Progenitor cell of endocrine pancreas (in vitro differentiated cells): ENCODE data around the gene MT3. TPM values are rescaled to one million over a fixed set of nuclear protein-coding genes. Genes with fewer than 3 reads are reported as not detected.
A peak's percentile ranks its signal among the peaks of the same experiment; 100 is the strongest.
"Not testable (repeated sequence)": the region's sequence is repeated elsewhere in the genome, so short reads cannot be mapped to it uniquely, and the experiment has no call there.

ENCODE experiments used
- DNase-seq: peaks from one replicate; pipeline ENCODE4 v3.0.0; 2021; ENCODE audit warnings: low spot score; ENCODE audit not compliant: unreplicated experiment
- H3K27ac Mint-ChIP-seq: 2 replicates; pipeline ENCODE4 v1.8.0; 2021; ENCODE audit warnings: mild to moderate bottlenecking, moderate library complexity, mixed read lengths
- H3K27me3 Mint-ChIP-seq: 2 replicates; pipeline ENCODE4 v1.8.0; 2021; ENCODE audit warnings: mixed read lengths
- H3K36me3 Mint-ChIP-seq: 2 replicates; pipeline ENCODE4 v1.8.0; 2022; ENCODE audit warnings: mixed read lengths; ENCODE audit not compliant: insufficient read depth
- H3K4me1 Mint-ChIP-seq: 2 replicates; pipeline ENCODE4 v1.8.0; 2021; ENCODE audit warnings: low read depth, mixed read lengths
- H3K4me3 Mint-ChIP-seq: 2 replicates; pipeline ENCODE4 v1.8.0; 2021; ENCODE audit warnings: low read depth, mild to moderate bottlenecking, moderate library complexity, mixed read lengths
- H3K9me3 Mint-ChIP-seq: 2 replicates; pipeline ENCODE4 v1.8.0; 2021; ENCODE audit warnings: low read depth, mixed read lengths
- total RNA-seq: library from RNA; stranded (reverse); gene quantifications from 2 replicates; pipeline ENCODE4 v1.2.1, GENCODE V29; 2021
- TF ChIP-seq, protein P1 (sequence below): fragments of 200-600 bp; sonication (generic); IDR thresholded peaks from one replicate; pipeline ENCODE4 v1.5.0; 2021; ENCODE audit warnings: antibody characterized with exemption, mild to moderate bottlenecking; ENCODE audit not compliant: unreplicated experiment

The MT3 gene
- total RNA-seq, 1 donor from 2014 or later: not detected

DNA sequence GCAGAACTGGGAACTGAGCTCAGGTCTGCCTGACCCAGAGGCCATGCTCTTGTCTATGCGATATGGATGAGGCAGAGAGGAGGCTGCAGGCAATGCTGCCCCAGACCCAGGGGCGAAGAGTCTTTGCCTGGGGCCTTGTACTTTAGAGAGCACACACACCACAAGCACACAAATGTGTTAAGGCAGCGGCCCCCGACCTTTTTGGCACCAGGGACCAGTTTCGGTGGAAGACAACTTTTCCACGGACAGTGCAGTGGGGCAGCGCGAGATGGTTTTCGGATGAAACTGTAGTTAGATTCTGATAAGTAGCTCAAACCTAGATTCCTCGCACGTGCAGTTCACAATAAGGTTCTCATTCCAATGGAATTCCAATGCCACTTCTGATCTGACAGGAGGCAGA, 17.8 kb upstream of the MT3 start:
- H3K36me3 Mint-ChIP-seq: no peaks in the 10 kb centered on the region

DNA sequence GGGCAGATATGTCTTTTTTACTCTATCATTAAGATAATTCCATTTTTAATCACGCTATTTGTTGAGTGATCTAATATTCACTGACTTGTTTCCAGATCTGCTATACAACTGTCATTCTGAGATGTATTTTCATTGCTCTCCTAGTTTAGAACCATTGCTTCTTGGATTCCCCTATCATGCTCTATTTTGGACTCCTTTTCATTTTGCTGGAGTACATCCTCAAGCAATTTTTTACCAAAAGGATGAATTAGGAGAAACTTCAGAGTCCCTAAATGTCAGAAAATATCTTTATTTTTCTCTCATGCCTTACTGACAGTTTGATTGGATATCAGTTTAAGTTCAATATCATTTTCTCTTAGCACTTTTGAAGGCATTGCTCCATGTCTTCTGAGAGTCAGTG, 14.7 kb upstream of the MT3 start:
- no peak overlapping the region for H3K27ac Mint-ChIP-seq
- TF ChIP-seq, protein P1, sequence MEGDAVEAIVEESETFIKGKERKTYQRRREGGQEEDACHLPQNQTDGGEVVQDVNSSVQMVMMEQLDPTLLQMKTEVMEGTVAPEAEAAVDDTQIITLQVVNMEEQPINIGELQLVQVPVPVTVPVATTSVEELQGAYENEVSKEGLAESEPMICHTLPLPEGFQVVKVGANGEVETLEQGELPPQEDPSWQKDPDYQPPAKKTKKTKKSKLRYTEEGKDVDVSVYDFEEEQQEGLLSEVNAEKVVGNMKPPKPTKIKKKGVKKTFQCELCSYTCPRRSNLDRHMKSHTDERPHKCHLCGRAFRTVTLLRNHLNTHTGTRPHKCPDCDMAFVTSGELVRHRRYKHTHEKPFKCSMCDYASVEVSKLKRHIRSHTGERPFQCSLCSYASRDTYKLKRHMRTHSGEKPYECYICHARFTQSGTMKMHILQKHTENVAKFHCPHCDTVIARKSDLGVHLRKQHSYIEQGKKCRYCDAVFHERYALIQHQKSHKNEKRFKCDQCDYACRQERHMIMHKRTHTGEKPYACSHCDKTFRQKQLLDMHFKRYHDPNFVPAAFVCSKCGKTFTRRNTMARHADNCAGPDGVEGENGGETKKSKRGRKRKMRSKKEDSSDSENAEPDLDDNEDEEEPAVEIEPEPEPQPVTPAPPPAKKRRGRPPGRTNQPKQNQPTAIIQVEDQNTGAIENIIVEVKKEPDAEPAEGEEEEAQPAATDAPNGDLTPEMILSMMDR: no peak

More for the DNA sequence above, 17.8 kb upstream of the MT3 start:
- no peak overlapping the region for H3K27ac Mint-ChIP-seq
- H3K4me3 Mint-ChIP-seq: no peak overlapping the region
- H3K9me3 Mint-ChIP-seq: peaks cover 8% of the 10 kb centered on the region
- no peak for DNase-seq
- peaks cover 22% of the 10 kb centered on the region for H3K27me3 Mint-ChIP-seq
- H3K4me1 Mint-ChIP-seq: no peaks in the 10 kb centered on the region
- TF ChIP-seq, protein P1: no peak

DNA sequence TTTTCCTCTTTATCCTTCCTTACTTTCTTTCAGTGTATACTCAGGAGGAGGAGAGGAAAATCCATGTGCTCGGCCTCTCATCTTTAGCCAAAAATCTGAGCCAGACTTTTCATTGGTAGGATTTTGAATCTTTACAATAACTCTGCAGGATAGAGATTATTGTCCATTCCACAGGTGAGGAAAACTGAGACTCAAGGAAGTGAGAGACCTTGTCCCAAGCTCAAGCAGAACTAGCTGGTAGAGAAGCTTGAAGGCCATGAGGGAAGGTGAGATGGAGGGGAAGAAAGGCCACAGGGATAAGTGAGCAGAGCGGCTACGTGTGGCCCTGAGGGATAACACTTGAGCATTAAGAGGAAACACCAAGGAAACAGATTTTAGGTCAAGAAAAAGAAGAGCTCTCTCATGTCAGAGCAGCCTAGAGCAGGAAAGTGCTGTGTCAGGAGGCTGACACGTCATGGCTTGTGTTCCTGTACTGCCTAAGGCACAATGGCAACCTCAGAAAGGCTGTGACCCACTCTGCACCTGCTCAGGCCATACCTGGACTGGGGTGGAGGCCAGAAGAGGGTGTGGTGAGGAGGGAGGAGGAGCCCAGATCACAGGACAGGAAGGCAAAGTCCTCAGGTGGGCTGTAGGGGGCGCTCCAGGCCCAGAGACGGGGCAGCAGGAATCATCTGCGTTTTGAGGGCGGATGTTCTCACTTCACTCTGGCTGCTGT, 12.6 kb upstream of the MT3 start:
- no peak overlapping the region for H3K27ac Mint-ChIP-seq
- no peaks in the 10 kb centered on the region for H3K36me3 Mint-ChIP-seq
- TF ChIP-seq, protein P1: peak; percentile 52
- H3K4me3 Mint-ChIP-seq: no peak overlapping the region
- DNase-seq: peak; percentile 23
- H3K9me3 Mint-ChIP-seq: peaks cover 8% of the 10 kb centered on the region
- H3K27me3 Mint-ChIP-seq: peaks cover 22% of the 10 kb centered on the region
- H3K4me1 Mint-ChIP-seq: no peaks in the 10 kb centered on the region

More for the DNA sequence above, 14.7 kb upstream of the MT3 start:
- peaks cover 8% of the 10 kb centered on the region for H3K9me3 Mint-ChIP-seq
- H3K27me3 Mint-ChIP-seq: peaks cover 14% of the 10 kb centered on the region
- no peaks in the 10 kb centered on the region for H3K36me3 Mint-ChIP-seq
- H3K4me3 Mint-ChIP-seq: no peak overlapping the region
- no peak for DNase-seq
- no peaks in the 10 kb centered on the region for H3K4me1 Mint-ChIP-seq

DNA sequence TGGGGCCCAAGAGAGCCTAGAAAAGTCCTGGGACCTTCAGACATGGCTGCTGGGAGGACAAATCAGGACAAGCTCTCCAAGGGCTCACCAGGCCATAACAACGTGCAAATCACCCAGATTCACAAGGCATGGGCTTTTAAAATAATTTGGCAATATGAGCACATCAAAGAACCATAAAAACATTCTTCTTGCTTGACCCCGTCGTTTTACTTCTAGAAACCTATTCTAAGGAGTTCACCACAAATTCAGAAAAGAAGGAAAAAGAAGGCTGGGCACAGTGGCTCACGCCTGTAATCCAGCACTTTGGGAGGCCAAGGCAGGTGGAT, 12.1 kb upstream of the MT3 start:
- no peak for DNase-seq
- Mint-ChIP-seq H3K36me3 (no peaks in the 10 kb centered on the region), H3K27ac (no peak overlapping the region), H3K4me1 (no peaks in the 10 kb centered on the region), H3K9me3 (peaks cover 8% of the 10 kb centered on the region), H3K27me3 (peaks cover 25% of the 10 kb centered on the region), H3K4me3 (no peak overlapping the region)
- TF ChIP-seq, protein P1: no peak

DNA sequence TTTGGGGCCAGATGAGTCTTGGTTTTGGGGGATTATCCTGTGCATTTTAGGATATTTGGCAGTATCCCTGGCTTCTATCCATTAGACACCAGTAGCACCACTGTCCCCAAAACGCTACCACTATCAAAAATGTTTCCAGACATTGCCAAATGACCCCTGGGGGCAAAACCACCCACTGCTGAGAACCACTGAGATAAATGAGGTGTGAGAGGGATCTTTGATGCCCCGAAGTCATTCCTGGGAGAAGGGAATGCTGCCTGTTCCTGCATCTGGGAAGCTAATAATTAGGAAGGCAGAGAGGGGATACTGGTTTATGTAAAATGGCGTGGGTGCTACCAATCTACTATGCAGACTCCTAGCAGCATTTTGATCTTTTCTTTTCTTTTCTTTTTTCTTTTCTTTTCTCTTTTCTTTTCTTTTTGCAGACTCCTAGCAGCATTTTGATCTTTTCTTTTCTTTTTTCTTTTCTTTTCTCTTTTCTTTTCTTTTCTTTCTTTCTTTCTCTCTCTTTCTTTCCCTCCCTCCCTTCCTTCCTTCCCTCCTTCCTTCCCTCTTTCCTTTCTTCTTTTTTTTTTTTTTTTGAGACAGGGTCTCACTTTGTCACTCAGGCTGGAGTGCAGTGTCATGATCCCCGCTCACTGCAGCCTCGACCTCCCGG, 8.8 kb upstream of the MT3 start:
- Mint-ChIP-seq H3K4me3 (no peak overlapping the region), H3K4me1 (no peaks in the 10 kb centered on the region), H3K36me3 (no peaks in the 10 kb centered on the region), H3K27me3 (peaks cover 46% of the 10 kb centered on the region), H3K9me3 (no peaks in the 10 kb centered on the region), H3K27ac (no peak overlapping the region)
- TF ChIP-seq, protein P1: no peak
- no peak for DNase-seq

DNA sequence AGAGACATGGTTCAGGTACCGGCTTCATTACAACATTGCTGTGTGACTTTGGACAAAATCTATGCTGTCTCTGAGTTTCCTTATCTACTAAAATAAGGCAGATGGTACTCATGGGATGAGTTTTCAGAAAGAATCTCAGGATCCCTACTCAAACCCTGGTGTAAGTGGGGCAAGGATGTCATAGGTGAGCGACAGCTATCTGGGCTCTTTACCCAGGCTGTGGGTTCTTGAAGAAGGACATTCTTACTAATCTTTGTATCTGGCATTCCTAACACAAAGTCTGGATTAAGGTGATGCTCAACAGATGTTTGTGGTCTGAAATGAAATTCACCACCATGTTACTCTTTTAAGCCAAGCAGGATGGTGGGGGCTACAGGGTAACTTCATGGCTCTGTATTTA, 6.4 kb upstream of the MT3 start:
- H3K27me3 Mint-ChIP-seq: peaks cover 65% of the 10 kb centered on the region
- not testable (repeated sequence) for H3K27ac Mint-ChIP-seq, H3K4me1 Mint-ChIP-seq, H3K4me3 Mint-ChIP-seq, DNase-seq, H3K9me3 Mint-ChIP-seq, H3K36me3 Mint-ChIP-seq
